IMR-90 (cell line): ENCODE measurements around the gene CHMP6.

Experiments
- MXI1 ChIP-seq: IDR thresholded peaks from 2 replicates; pipeline ENCODE4 v1.6.1; 2012; ENCODE audit warnings: low read depth, mild to moderate bottlenecking, low read length, moderate library complexity, borderline replicate concordance
- RAD21 ChIP-seq: IDR thresholded peaks from 2 replicates; pipeline ENCODE4 v1.6.1; 2012; ENCODE audit warnings: low read length, improper control_type of control experiment
- SMC3 ChIP-seq: fragments of 150-350 bp; IDR thresholded peaks from 2 replicates; pipeline ENCODE4 v1.6.1; 2016; ENCODE audit warnings: low read depth, mild to moderate bottlenecking, antibody characterized with exemption, low read length, moderate library complexity
- TF ChIP-seq, protein P1 (sequence below): conservative IDR thresholded peaks from 2 replicates; pipeline ENCODE4 v1.5.1; 2012; ENCODE audit warnings: mild to moderate bottlenecking, low read depth, low read length, improper control_type of control experiment

- TF ChIP-seq RAD21, result no peak
- TF ChIP-seq, protein P1, sequence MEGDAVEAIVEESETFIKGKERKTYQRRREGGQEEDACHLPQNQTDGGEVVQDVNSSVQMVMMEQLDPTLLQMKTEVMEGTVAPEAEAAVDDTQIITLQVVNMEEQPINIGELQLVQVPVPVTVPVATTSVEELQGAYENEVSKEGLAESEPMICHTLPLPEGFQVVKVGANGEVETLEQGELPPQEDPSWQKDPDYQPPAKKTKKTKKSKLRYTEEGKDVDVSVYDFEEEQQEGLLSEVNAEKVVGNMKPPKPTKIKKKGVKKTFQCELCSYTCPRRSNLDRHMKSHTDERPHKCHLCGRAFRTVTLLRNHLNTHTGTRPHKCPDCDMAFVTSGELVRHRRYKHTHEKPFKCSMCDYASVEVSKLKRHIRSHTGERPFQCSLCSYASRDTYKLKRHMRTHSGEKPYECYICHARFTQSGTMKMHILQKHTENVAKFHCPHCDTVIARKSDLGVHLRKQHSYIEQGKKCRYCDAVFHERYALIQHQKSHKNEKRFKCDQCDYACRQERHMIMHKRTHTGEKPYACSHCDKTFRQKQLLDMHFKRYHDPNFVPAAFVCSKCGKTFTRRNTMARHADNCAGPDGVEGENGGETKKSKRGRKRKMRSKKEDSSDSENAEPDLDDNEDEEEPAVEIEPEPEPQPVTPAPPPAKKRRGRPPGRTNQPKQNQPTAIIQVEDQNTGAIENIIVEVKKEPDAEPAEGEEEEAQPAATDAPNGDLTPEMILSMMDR, result no peak
- TF ChIP-seq MXI1, result no peak
- no peak for TF ChIP-seq SMC3
These were observed 16.5 kb downstream of the CHMP6 start for GRCh38 chr17:81008140-81008539.
